ENCODE measurements around the gene DGKI. TPM values are rescaled to one million over a fixed set of nuclear protein-coding genes. Genes with fewer than 3 reads are reported as not detected.

Gene DGKI
- total RNA-seq, 1 experiment from 2014 or later, result 0.15 TPM

DNA sequence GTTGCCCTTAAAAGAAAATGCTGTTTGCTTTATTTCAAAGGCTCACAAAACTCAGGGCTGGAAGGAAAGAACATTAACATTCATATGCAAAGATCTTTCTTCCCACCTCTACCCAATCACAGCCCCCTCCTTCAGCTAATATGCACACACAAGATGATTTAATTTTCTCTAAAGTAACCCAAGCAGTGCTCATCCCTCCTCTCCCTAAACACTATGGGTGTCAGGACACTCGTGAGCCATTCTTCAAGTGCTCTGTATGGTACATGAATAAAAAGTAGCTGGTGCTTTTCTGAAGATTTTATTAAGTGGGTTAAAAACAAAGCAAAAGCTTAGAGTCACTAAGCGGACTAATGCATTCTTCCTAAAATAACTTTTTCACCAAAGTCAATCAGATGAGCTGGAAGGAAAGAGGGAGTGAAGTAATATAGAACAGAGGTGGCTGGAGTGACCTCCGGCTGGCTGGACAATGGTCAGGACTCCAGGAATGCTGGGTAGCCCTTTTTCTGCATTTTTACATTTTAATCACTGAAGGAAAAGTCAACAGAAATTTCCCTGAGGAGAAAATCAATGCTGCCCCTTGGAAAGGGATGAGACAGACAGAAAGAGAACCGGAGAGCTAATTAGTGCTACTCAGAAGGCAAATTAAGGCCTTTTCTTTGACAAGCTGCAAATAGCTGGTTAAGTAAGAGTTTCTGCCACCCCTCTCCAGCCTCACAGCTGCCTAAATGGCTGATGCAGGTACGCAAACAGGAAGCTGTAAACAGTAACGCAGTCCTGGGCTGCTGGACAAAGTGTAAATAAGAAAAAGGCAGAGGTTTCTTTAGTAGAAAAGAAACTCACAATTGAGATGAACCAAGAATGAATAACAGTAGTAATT lies 6.6 kb downstream of the DGKI start:
- no TSS peak for BruUV-seq (replicated peaks)
- H4K20me1 ChIP-seq (ENCODE audit: insufficient read depth), result no peaks in the 10 kb centered on the region
- no peaks in the 10 kb centered on the region for H3K36me3 ChIP-seq (ENCODE audit: control insufficient read depth in 1 of 2, insufficient read depth in 2 of 2, low read length in 2 of 2)
- intact Hi-C loops (cut with micrococcal nuclease), result no loop called here
- RAD21 ChIA-PET (ENCODE audit: low non-redundant PET in 1 of 2, low total read pairs in 2 of 2, uncharacterized antibody in 2 of 2, unreplicated experiment in 2 of 2), result no interaction called here
- POLR2A ChIA-PET, result no interaction called here
- DNase-seq (ENCODE audit: low read depth, low spot score) (no peak), ATAC-seq (no peak)
- H3K9me2 ChIP-seq (ENCODE audit: insufficient read depth), result no peaks in the 10 kb centered on the region
- no peak overlapping the region for H3K9ac ChIP-seq (ENCODE audit: low read length)
- no peak overlapping the region for H3K4me2 ChIP-seq (ENCODE audit: low read length)
- no peaks in the 10 kb centered on the region for H3K4me1 ChIP-seq (ENCODE audit: control insufficient read depth in 1 of 2, insufficient read depth in 2 of 2, low read length in 2 of 2)
- H3K79me2 ChIP-seq (ENCODE audit: insufficient read depth, low read length), result no peaks in the 10 kb centered on the region
- peaks cover 4% of the 10 kb centered on the region; the same call in 1 of the 2 replicates for H3K27me3 ChIP-seq (ENCODE audit: insufficient read depth, low read length)
- H3K4me3 ChIP-seq (replicated peaks in 1 of 2; ENCODE audit: low read depth in 1 of 2, low read length in 2 of 2), result no peak overlapping the region
- no peak overlapping the region for H2AFZ ChIP-seq (ENCODE audit: low read depth, low read length, poor library complexity, severe bottlenecking)
- CTCF ChIA-PET, result no interaction called here
- H3K27ac ChIP-seq (ENCODE audit: low read depth, low read length), result no peak overlapping the region
- no peaks in the 10 kb centered on the region for H3K9me3 ChIP-seq (ENCODE audit: control insufficient read depth in 1 of 2, insufficient read depth in 1 of 2, low read depth in 1 of 2, low read length in 2 of 2)
- TF ChIP-seq FOSL1 (IDR thresholded peaks at IDR 0.05; ENCODE audit: low read depth) (no peak), EGR1 (IDR thresholded peaks at IDR 0.05; ENCODE audit: low read depth) (no peak), ELF1 (IDR thresholded peaks at IDR 0.05; ENCODE audit: borderline replicate concordance, low read depth) (no peak), ZFX (IDR thresholded peaks at IDR 0.05) (no peak), SIN3A (IDR thresholded peaks at IDR 0.05; ENCODE audit: low read depth) (no peak), REST (IDR thresholded peaks at IDR 0.05; ENCODE audit: low read depth) (no peak), CBX3 (IDR thresholded peaks at IDR 0.05; ENCODE audit: low read depth) (no peak), CTCF (IDR thresholded peaks at IDR 0.05 in 2 of 3, conservative IDR thresholded peaks at IDR 0.05 in 1 of 3; ENCODE audit: borderline replicate concordance in 1 of 3, insufficient read depth in 1 of 3, low read depth in 2 of 3, low read length in 2 of 3) (no peak), SP1 (IDR thresholded peaks at IDR 0.05; ENCODE audit: low read depth) (no peak), SRF (IDR thresholded peaks at IDR 0.05; ENCODE audit: low read depth) (no peak), POLR2A (IDR thresholded peaks at IDR 0.05; ENCODE audit: borderline replicate concordance, extremely low read depth, insufficient read depth, insufficient read length) (no peak), TCF7L2 (IDR thresholded peaks at IDR 0.05; ENCODE audit: borderline replicate concordance, extremely low read depth, insufficient read depth, insufficient read length) (no peak), EZH2 (IDR thresholded peaks at IDR 0.05) (no peak)
- TF ChIP-seq, protein P1, sequence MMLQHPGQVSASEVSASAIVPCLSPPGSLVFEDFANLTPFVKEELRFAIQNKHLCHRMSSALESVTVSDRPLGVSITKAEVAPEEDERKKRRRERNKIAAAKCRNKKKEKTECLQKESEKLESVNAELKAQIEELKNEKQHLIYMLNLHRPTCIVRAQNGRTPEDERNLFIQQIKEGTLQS (IDR thresholded peaks at IDR 0.05), result no peak

All from HCT116 (cell line).